ENCODE data around the gene SPACA7.

SPACA7 gene

DNA sequence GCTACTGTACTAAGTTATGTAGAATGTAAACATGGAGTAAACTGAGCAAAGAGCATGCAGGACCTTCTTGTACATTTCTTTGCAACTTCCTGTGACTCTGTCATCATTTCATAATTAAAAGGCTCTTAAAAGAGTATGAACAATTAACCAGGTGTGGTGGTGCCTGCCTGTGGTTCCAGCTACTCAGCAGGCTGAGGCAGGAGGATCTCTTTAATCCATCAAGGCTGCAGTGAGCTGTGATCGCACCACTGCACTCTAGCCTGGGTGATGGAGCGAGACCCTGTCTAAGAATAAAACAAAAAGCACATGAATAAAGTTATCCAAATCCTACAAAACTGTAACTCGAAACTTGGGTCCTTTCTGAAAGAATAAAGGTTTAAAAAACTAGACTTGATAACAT, 5.8 kb upstream of the SPACA7 start:
- no peak for ATAC-seq
- TF ChIP-seq TOX (CRISPR knock-in tag; IDR thresholded peaks at IDR 0.05; ENCODE audit: borderline replicate concordance) (no peak), BACH2 (CRISPR knock-in tag; IDR thresholded peaks at IDR 0.05; ENCODE audit: borderline replicate concordance) (no peak), ISL1 (CRISPR knock-in tag; IDR thresholded peaks at IDR 0.05) (no peak), ZFP30 (CRISPR knock-in tag; IDR thresholded peaks at IDR 0.05) (no peak), ARNTL (CRISPR knock-in tag; IDR thresholded peaks at IDR 0.05; ENCODE audit: borderline replicate concordance, low read depth) (no peak), ZFP3 (CRISPR knock-in tag; IDR thresholded peaks at IDR 0.05) (no peak), ZC3H10 (CRISPR knock-in tag; IDR thresholded peaks at IDR 0.05) (no peak), OSR1 (CRISPR knock-in tag; IDR thresholded peaks at IDR 0.05) (no peak), ZNF565 (CRISPR knock-in tag; conservative IDR thresholded peaks at IDR 0.05; ENCODE audit: low read depth) (no peak), ESRRG (CRISPR knock-in tag; IDR thresholded peaks at IDR 0.05) (no peak), PPARA (CRISPR knock-in tag; IDR thresholded peaks at IDR 0.05; ENCODE audit: borderline replicate concordance) (no peak), CREB5 (CRISPR knock-in tag; IDR thresholded peaks at IDR 0.05; ENCODE audit: low read depth) (no peak), GLIS3 (CRISPR knock-in tag; IDR thresholded peaks at IDR 0.05) (no peak), SNAI2 (CRISPR knock-in tag; IDR thresholded peaks at IDR 0.05) (no peak), RARB (CRISPR knock-in tag; IDR thresholded peaks at IDR 0.05) (no peak), TCF4 (CRISPR knock-in tag; IDR thresholded peaks at IDR 0.05; ENCODE audit: borderline replicate concordance) (no peak), ZNF8 (CRISPR knock-in tag; IDR thresholded peaks at IDR 0.05) (no peak)
- TF ChIP-seq, protein P1, sequence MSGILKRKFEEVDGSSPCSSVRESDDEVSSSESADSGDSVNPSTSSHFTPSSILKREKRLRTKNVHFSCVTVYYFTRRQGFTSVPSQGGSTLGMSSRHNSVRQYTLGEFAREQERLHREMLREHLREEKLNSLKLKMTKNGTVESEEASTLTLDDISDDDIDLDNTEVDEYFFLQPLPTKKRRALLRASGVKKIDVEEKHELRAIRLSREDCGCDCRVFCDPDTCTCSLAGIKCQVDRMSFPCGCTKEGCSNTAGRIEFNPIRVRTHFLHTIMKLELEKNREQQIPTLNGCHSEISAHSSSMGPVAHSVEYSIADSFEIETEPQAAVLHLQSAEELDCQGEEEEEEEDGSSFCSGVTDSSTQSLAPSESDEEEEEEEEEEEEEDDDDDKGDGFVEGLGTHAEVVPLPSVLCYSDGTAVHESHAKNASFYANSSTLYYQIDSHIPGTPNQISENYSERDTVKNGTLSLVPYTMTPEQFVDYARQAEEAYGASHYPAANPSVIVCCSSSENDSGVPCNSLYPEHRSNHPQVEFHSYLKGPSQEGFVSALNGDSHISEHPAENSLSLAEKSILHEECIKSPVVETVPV (CRISPR knock-in tag; IDR thresholded peaks at IDR 0.05): no peak
- TF ChIP-seq, protein P2, sequence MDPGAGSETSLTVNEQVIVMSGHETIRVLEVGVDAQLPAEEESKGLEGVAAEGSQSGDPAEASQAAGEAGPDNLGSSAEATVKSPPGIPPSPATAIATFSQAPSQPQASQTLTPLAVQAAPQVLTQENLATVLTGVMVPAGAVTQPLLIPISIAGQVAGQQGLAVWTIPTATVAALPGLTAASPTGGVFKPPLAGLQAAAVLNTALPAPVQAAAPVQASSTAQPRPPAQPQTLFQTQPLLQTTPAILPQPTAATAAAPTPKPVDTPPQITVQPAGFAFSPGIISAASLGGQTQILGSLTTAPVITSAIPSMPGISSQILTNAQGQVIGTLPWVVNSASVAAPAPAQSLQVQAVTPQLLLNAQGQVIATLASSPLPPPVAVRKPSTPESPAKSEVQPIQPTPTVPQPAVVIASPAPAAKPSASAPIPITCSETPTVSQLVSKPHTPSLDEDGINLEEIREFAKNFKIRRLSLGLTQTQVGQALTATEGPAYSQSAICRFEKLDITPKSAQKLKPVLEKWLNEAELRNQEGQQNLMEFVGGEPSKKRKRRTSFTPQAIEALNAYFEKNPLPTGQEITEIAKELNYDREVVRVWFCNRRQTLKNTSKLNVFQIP (CRISPR knock-in tag; IDR thresholded peaks at IDR 0.05; ENCODE audit: borderline replicate concordance, low read depth): no peak
- TF ChIP-seq, protein P3, sequence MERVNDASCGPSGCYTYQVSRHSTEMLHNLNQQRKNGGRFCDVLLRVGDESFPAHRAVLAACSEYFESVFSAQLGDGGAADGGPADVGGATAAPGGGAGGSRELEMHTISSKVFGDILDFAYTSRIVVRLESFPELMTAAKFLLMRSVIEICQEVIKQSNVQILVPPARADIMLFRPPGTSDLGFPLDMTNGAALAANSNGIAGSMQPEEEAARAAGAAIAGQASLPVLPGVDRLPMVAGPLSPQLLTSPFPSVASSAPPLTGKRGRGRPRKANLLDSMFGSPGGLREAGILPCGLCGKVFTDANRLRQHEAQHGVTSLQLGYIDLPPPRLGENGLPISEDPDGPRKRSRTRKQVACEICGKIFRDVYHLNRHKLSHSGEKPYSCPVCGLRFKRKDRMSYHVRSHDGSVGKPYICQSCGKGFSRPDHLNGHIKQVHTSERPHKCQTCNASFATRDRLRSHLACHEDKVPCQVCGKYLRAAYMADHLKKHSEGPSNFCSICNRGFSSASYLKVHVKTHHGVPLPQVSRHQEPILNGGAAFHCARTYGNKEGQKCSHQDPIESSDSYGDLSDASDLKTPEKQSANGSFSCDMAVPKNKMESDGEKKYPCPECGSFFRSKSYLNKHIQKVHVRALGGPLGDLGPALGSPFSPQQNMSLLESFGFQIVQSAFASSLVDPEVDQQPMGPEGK (CRISPR knock-in tag; IDR thresholded peaks at IDR 0.05; ENCODE audit: borderline replicate concordance): no peak

DNA sequence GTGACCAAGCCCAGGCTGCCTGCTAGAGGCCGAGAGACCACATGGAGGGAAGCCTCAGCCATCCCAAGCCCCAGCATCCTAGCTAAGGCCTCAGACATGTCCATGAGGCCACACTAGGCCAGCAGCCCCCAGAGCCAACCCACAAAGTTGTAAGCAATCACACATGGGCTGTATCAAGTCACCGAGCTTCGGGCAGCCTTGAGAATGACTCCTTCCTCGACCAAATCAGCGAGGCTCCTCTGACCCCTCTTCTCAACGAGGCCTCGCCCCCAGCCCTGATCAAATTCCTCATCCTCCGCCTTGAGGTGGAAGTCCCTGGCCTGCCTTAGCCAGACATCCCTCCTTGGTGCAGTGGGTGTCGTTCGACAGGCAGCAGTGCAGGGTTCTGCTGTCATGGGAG, 1.9 kb upstream of the SPACA7 start:
- TF ChIP-seq, protein P3 (CRISPR knock-in tag; IDR thresholded peaks at IDR 0.05; ENCODE audit: borderline replicate concordance): no peak
- TF ChIP-seq CREB5 (CRISPR knock-in tag; IDR thresholded peaks at IDR 0.05; ENCODE audit: low read depth): no peak
- TF ChIP-seq OSR1 (CRISPR knock-in tag; IDR thresholded peaks at IDR 0.05): no peak
- no peak for TF ChIP-seq RARB (CRISPR knock-in tag; IDR thresholded peaks at IDR 0.05)
- no peak for TF ChIP-seq ZFP30 (CRISPR knock-in tag; IDR thresholded peaks at IDR 0.05)
- no peak for TF ChIP-seq ZFP3 (CRISPR knock-in tag; IDR thresholded peaks at IDR 0.05)
- no peak for TF ChIP-seq PPARA (CRISPR knock-in tag; IDR thresholded peaks at IDR 0.05; ENCODE audit: borderline replicate concordance)
- TF ChIP-seq ISL1 (CRISPR knock-in tag; IDR thresholded peaks at IDR 0.05): no peak
- TF ChIP-seq ARNTL (CRISPR knock-in tag; IDR thresholded peaks at IDR 0.05; ENCODE audit: borderline replicate concordance, low read depth): no peak
- no peak for TF ChIP-seq TCF4 (CRISPR knock-in tag; IDR thresholded peaks at IDR 0.05; ENCODE audit: borderline replicate concordance)
- no peak for TF ChIP-seq ZC3H10 (CRISPR knock-in tag; IDR thresholded peaks at IDR 0.05)
- no peak for TF ChIP-seq CSDC2 (CRISPR knock-in tag; IDR thresholded peaks at IDR 0.05)
- TF ChIP-seq TOX (CRISPR knock-in tag; IDR thresholded peaks at IDR 0.05; ENCODE audit: borderline replicate concordance): no peak
- no peak for TF ChIP-seq SNAI2 (CRISPR knock-in tag; IDR thresholded peaks at IDR 0.05)
- no peak for TF ChIP-seq ZNF565 (CRISPR knock-in tag; conservative IDR thresholded peaks at IDR 0.05; ENCODE audit: low read depth)
- TF ChIP-seq, protein P1 (CRISPR knock-in tag; IDR thresholded peaks at IDR 0.05): no peak
- no peak for TF ChIP-seq ZNF70 (CRISPR knock-in tag; IDR thresholded peaks at IDR 0.05)
- no peak for ATAC-seq

All from SK-N-SH treated with all-trans-retinoic acid at 6 μM for 48 hours (cell line).